ENCODE data around the gene ALDH1B1. TPM values are rescaled to one million over a fixed set of nuclear protein-coding genes. Genes with fewer than 3 reads are reported as not detected.
A peak's percentile ranks its signal among the peaks of the same experiment; 100 is the strongest.
"Not testable (repeated sequence)": the region's sequence is repeated elsewhere in the genome, so short reads cannot be mapped to it uniquely, and the experiment has no call there.

Gene ALDH1B1
- total RNA-seq, 4 donors from 2014 or later = 22.1 to 58.5 (median 28.0) TPM

GRCh38 chr9:38396371-38396671 lies 3.8 kb downstream of the ALDH1B1 start:
- intact Hi-C loops (cut with DNase I; ENCODE audit: low total_unique reads) = no loop called here
- Histone ChIP-seq H3K27me3 (no peaks in the 10 kb centered on the region), H3K27ac (no peak overlapping the region), H3K9me3 (no peaks in the 10 kb centered on the region), H3K4me1 (no peaks in the 10 kb centered on the region), H3K36me3 (no peaks in the 10 kb centered on the region), H3K4me3 (no peak overlapping the region)
- TF ChIP-seq POLR2A (IDR thresholded peaks at IDR 0.05) = no peak
- no peak for DNase-seq

GRCh38 chr9:38399191-38399590 lies 6.7 kb downstream of the ALDH1B1 start:
- peak overlapping the region in 1 of 2 donors; percentile 11 for H3K27ac ChIP-seq

GRCh38 chr9:38401994-38402393 lies 9.5 kb downstream of the ALDH1B1 start:
- Histone ChIP-seq H3K27ac (no peak overlapping the region), H3K4me1 (no peaks in the 10 kb centered on the region), H3K9me3 (no peaks in the 10 kb centered on the region), H3K4me3 (no peak overlapping the region), H3K27me3 (no peaks in the 10 kb centered on the region), H3K36me3 (no peaks in the 10 kb centered on the region)
- intact Hi-C loops (cut with DNase I; ENCODE audit: low total_unique reads) = no loop called here
- no peak for TF ChIP-seq CTCF (IDR thresholded peaks at IDR 0.05)
- TF ChIP-seq POLR2A (IDR thresholded peaks at IDR 0.05) = no peak
- no peak for DNase-seq

More at GRCh38 chr9:38399191-38399590, 6.7 kb downstream of the ALDH1B1 start:
- H3K4me1 ChIP-seq; H3K27me3 ChIP-seq; H3K9me3 ChIP-seq; H3K4me3 ChIP-seq; H3K36me3 ChIP-seq; DNase-seq; intact Hi-C loops (cut with DNase I; ENCODE audit: low total_unique reads): not testable (repeated sequence)

- H3K36me3 ChIP-seq = no peaks in the 10 kb centered on the region
- intact Hi-C loops (cut with DNase I; ENCODE audit: low total_unique reads) = no loop called here
- H3K27me3 ChIP-seq = no peaks in the 10 kb centered on the region
- TF ChIP-seq POLR2A (IDR thresholded peaks at IDR 0.05) = no peak
- no peak for TF ChIP-seq CTCF (IDR thresholded peaks at IDR 0.05)
- H3K4me3 ChIP-seq = no peak overlapping the region
- no peaks in the 10 kb centered on the region for H3K9me3 ChIP-seq
- DNase-seq = no peak
- H3K4me1 ChIP-seq = no peaks in the 10 kb centered on the region
- no peak overlapping the region for H3K27ac ChIP-seq
Measured at GRCh38 chr9:38404314-38404713, 11.8 kb downstream of the ALDH1B1 start.

- DNase-seq = no peak
- Histone ChIP-seq H3K36me3 (no peaks in the 10 kb centered on the region), H3K4me1 (no peaks in the 10 kb centered on the region), H3K9me3 (no peaks in the 10 kb centered on the region), H3K4me3 (no peak overlapping the region), H3K27me3 (no peaks in the 10 kb centered on the region), H3K27ac (no peak overlapping the region)
- intact Hi-C loops (cut with DNase I; ENCODE audit: low total_unique reads) = no loop called here
- TF ChIP-seq POLR2A (IDR thresholded peaks at IDR 0.05) (no peak), CTCF (IDR thresholded peaks at IDR 0.05) (no peak)
Measured at GRCh38 chr9:38405785-38406184, 13.3 kb downstream of the ALDH1B1 start.

- no peak overlapping the region for H3K4me3 ChIP-seq
- H3K27me3 ChIP-seq = no peaks in the 10 kb centered on the region
- no peaks in the 10 kb centered on the region for H3K9me3 ChIP-seq
- H3K27ac ChIP-seq = no peak overlapping the region
- intact Hi-C loops (cut with DNase I; ENCODE audit: low total_unique reads) = no loop called here
- TF ChIP-seq POLR2A (IDR thresholded peaks at IDR 0.05) = no peak
- TF ChIP-seq CTCF (IDR thresholded peaks at IDR 0.05) = no peak
- no peaks in the 10 kb centered on the region for H3K4me1 ChIP-seq
- no peak for DNase-seq
- no peaks in the 10 kb centered on the region for H3K36me3 ChIP-seq
Measured at GRCh38 chr9:38406476-38407186, 14.1 kb downstream of the ALDH1B1 start.

Data from uterus (tissue), 4 donors.